Lung (tissue), 12 donors: ENCODE measurements around the gene RMI1. TPM values are rescaled to one million over a fixed set of nuclear protein-coding genes. Genes with fewer than 3 reads are reported as not detected.

Source experiments
- ATAC-seq: fragments of 200-7000 bp; cut with Tn5 transposase; one replicate; pipeline ENCODE4 v1.9.1; 2020; ENCODE audit warnings: moderate number of reproducible peaks; ENCODE audit not compliant: insufficient read depth, low FRiP score
- DNase-seq, 3 donors: peaks; one replicate each; pipeline ENCODE4 v3.0.0-alpha.2; 2013 to 2017
- H3K27ac ChIP-seq, 2 donors: one replicate each; pipeline ENCODE4 v1.5.1; 2013; ENCODE audit warnings: mild to moderate bottlenecking in 2 of 2, moderate library complexity in 2 of 2, control low read depth in 1 of 2, inconsistent platforms in 1 of 2, low read depth in 1 of 2, low read length in 1 of 2
- H3K27me3 ChIP-seq, 3 donors: one replicate each; pipeline ENCODE4 v1.5.1; 2013; ENCODE audit warnings: low read length in 2 of 3; ENCODE audit not compliant: control insufficient read depth in 3 of 3, insufficient read depth in 3 of 3
- H3K36me3 ChIP-seq, 4 donors: one replicate each; pipeline ENCODE4 v1.5.1; 2013; ENCODE audit warnings: low read length in 4 of 4, mild to moderate bottlenecking in 1 of 4, moderate library complexity in 1 of 4; ENCODE audit not compliant: control insufficient read depth in 4 of 4, insufficient read depth in 4 of 4
- H3K4me1 ChIP-seq, 5 donors: one replicate each; pipeline ENCODE4 v1.5.1; 2013; ENCODE audit warnings: low read length in 5 of 5, mild to moderate bottlenecking in 2 of 5, moderate library complexity in 1 of 5; ENCODE audit not compliant: control insufficient read depth in 5 of 5, insufficient read depth in 5 of 5
- H3K4me3 ChIP-seq: one replicate; pipeline ENCODE4 v1.5.1; 2013; ENCODE audit warnings: mild to moderate bottlenecking, control low read depth, moderate library complexity
- H3K9ac ChIP-seq, 2 donors: one replicate each; pipeline ENCODE4 v1.5.1; 2013; ENCODE audit warnings: low read length in 2 of 2, control low read depth in 1 of 2; ENCODE audit not compliant: insufficient read depth in 1 of 2
- H3K9me3 ChIP-seq, 4 donors: one replicate each; pipeline ENCODE4 v1.5.1; 2013; ENCODE audit warnings: low read length in 3 of 4, mild to moderate bottlenecking in 1 of 4, moderate library complexity in 1 of 4; ENCODE audit not compliant: control insufficient read depth in 4 of 4, insufficient read depth in 3 of 4
- WGBS, 2 donors: extraction: QIAGEN DNeasy Blood & Tissue Kit; methylation state at CpG; one replicate each; pipeline ENCODE4 v1.1.7; 2013; 5-methylcytosine and 5-hydroxymethylcytosine counted together
- polyA plus RNA-seq, 2 donors: library from polyadenylated mRNA; stranded (reverse); fragments of 200-250 nt; gene quantifications; one replicate each; pipeline ENCODE4 v1.2.1, GENCODE V29; 2013
- total RNA-seq, 2 donors: library from RNA; depleted of rRNA in 1 of 2; stranded (reverse); fragments of >200 nt in 1 of 2; gene quantifications; one replicate each; pipeline ENCODE4 v1.2.1, GENCODE V29; 2014 to 2021
- TF ChIP-seq, protein P1 (sequence below): IDR thresholded peaks from 2 replicates; pipeline ENCODE4 v1.5.1; 2012; ENCODE audit warnings: mild to moderate bottlenecking; ENCODE audit errors: control extremely low read depth, extremely low read depth
- donor health status: control.
- donor health status: control.
- donor health status: Bipolar disorder and iron deficiency.
- donor health status: healthy.
- donor health status: DM: yes; HTN: yes; CAD: no.

Gene RMI1
- total and polyA plus RNA-seq, 4 donors = 2.5 to 10.0 (median 5.4) TPM

GRCh38 chr9:84002344-84002743, 21.7 kb downstream of the RMI1 start:
- Histone ChIP-seq H3K27me3 (no peaks in the 10 kb centered on the region), H3K4me1 (no peaks in the 10 kb centered on the region), H3K27ac (no peak overlapping the region), H3K9me3 (no peaks in the 10 kb centered on the region), H3K4me3 (no peak overlapping the region), H3K9ac (no peak overlapping the region), H3K36me3 (peaks cover 0 to 9% (median 6%) of the 10 kb centered on the region in 4 donors)
- no peak for DNase-seq
- TF ChIP-seq, protein P1, sequence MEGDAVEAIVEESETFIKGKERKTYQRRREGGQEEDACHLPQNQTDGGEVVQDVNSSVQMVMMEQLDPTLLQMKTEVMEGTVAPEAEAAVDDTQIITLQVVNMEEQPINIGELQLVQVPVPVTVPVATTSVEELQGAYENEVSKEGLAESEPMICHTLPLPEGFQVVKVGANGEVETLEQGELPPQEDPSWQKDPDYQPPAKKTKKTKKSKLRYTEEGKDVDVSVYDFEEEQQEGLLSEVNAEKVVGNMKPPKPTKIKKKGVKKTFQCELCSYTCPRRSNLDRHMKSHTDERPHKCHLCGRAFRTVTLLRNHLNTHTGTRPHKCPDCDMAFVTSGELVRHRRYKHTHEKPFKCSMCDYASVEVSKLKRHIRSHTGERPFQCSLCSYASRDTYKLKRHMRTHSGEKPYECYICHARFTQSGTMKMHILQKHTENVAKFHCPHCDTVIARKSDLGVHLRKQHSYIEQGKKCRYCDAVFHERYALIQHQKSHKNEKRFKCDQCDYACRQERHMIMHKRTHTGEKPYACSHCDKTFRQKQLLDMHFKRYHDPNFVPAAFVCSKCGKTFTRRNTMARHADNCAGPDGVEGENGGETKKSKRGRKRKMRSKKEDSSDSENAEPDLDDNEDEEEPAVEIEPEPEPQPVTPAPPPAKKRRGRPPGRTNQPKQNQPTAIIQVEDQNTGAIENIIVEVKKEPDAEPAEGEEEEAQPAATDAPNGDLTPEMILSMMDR = no peak
- no peak for ATAC-seq

- H3K4me1 ChIP-seq = no peaks in the 10 kb centered on the region
- ATAC-seq (no peak), DNase-seq (no peak)
- H3K27me3 ChIP-seq = no peaks in the 10 kb centered on the region
- peaks cover 0 to 9% (median 6%) of the 10 kb centered on the region in 4 donors for H3K36me3 ChIP-seq
- no peaks in the 10 kb centered on the region for H3K9me3 ChIP-seq
- 81 to 91% methylated on average over 3 of the region's 3 CpGs for WGBS, 2 donors
- H3K4me3 ChIP-seq = no peak overlapping the region
- H3K9ac ChIP-seq = no peak overlapping the region
- TF ChIP-seq, protein P1 = no peak
- H3K27ac ChIP-seq = no peak overlapping the region
Observed at GRCh38 chr9:84003246-84003645, 22.6 kb downstream of the RMI1 start.

GRCh38 chr9:84007662-84008061, 27.1 kb downstream of the RMI1 start:
- Histone ChIP-seq H3K27me3 (no peaks in the 10 kb centered on the region), H3K27ac (no peak overlapping the region), H3K9ac (no peak overlapping the region), H3K36me3 (no peaks in the 10 kb centered on the region), H3K4me1 (no peaks in the 10 kb centered on the region), H3K9me3 (no peaks in the 10 kb centered on the region), H3K4me3 (no peak overlapping the region)
- WGBS, 2 donors = 95 to 97% methylated on average over 2 of the region's 2 CpGs
- DNase-seq = no peak
- ATAC-seq = no peak
- TF ChIP-seq, protein P1 = no peak

DNA sequence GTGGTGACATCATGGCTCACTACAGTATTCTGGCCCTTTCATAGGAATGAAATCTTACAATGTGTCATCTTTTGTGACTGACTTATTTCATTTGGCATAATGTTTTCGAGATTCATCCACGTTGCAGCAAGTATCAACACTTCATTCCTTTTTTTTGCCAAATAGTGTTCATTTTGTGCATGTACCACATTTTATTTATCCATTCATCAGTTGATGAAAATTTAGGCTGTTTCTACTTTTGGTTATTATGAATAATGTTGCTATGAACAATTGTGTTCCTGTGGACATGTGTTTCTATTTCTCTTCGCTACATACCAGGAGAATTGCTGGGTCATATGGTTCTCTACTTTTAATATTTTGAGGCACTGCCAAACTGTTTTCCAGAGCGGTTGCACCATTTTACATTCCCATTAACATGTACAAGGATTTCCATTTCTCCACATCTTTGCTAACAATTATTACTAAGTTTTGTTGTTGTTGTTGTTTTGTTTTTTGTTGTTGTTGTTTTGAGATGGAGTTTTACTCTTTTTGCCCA, 43.5 kb downstream of the RMI1 start:
- DNase-seq = no peak
- TF ChIP-seq, protein P1 = no peak
- ATAC-seq = no peak
- H3K9ac ChIP-seq = no peak overlapping the region
- H3K4me3 ChIP-seq = no peak overlapping the region
- no peaks in the 10 kb centered on the region for H3K9me3 ChIP-seq
- H3K27ac ChIP-seq = no peak overlapping the region
- no peaks in the 10 kb centered on the region for H3K36me3 ChIP-seq
- no peaks in the 10 kb centered on the region for H3K27me3 ChIP-seq
- WGBS, 2 donors = 96 to 98% methylated on average over 4 of the region's 4 CpGs
- no peaks in the 10 kb centered on the region for H3K4me1 ChIP-seq
